ENCODE measurements around the gene PDCL3.

DNA sequence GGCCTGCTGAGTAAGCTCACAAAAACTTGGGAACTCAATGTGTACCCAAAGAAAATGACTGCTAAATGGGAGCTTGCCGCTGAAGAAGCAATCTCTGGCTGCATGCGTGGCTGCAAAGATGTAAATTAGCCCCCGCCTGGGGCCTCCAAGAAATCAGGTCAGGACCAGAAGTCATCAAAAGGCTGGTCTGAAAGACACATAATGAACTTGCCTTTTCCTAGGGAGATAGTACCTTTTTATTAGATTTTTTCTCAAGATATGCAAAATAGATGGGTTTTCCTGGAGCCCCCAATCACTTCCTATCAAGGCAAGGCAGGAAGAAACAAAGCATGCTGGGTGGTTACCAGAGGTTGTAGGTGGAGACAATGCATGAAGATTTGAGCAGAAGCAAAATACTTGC is 38.9 kb downstream of the PDCL3 start:
- TF ChIP-seq JUN (IDR thresholded peaks at IDR 0.05): no peak
- TF ChIP-seq POLR2A (IDR thresholded peaks at IDR 0.05; ENCODE audit: low read length): no peak
- no peak for TF ChIP-seq EP300 (IDR thresholded peaks at IDR 0.05)
- TF ChIP-seq KDM1A (IDR thresholded peaks at IDR 0.05; ENCODE audit: low read depth): no peak
- TF ChIP-seq, protein P1, sequence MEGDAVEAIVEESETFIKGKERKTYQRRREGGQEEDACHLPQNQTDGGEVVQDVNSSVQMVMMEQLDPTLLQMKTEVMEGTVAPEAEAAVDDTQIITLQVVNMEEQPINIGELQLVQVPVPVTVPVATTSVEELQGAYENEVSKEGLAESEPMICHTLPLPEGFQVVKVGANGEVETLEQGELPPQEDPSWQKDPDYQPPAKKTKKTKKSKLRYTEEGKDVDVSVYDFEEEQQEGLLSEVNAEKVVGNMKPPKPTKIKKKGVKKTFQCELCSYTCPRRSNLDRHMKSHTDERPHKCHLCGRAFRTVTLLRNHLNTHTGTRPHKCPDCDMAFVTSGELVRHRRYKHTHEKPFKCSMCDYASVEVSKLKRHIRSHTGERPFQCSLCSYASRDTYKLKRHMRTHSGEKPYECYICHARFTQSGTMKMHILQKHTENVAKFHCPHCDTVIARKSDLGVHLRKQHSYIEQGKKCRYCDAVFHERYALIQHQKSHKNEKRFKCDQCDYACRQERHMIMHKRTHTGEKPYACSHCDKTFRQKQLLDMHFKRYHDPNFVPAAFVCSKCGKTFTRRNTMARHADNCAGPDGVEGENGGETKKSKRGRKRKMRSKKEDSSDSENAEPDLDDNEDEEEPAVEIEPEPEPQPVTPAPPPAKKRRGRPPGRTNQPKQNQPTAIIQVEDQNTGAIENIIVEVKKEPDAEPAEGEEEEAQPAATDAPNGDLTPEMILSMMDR (IDR thresholded peaks at IDR 0.05): no peak
- TF ChIP-seq CEBPB (IDR thresholded peaks at IDR 0.05): no peak
- TF ChIP-seq GATA3 (IDR thresholded peaks at IDR 0.05; ENCODE audit: borderline replicate concordance): no peak
- TF ChIP-seq JUNB (IDR thresholded peaks at IDR 0.05): no peak
- TF ChIP-seq ZFP36 (IDR thresholded peaks at IDR 0.05; ENCODE audit: borderline replicate concordance, partially characterized antibody): no peak
